DOHH2 (cell line): ENCODE data around the gene FAM83E.

Source experiments
- EZH2phosphoT487 ChIP-seq: fragments of 200-600 bp; sonication (generic); IDR thresholded peaks from 2 replicates; pipeline ENCODE4 v1.6.1; 2017; ENCODE audit warnings: borderline replicate concordance, mild to moderate bottlenecking, antibody characterized with exemption, low read length, moderate library complexity, mixed read lengths
- TF ChIP-seq, protein P1 (sequence below): fragments of 200-600 bp; sonication (generic); IDR thresholded peaks from one replicate; pipeline ENCODE4 v1.5.1; 2014; ENCODE audit warnings: antibody characterized with exemption, mild to moderate bottlenecking, low read depth, low read length; ENCODE audit not compliant: poor library complexity, severe bottlenecking

DNA sequence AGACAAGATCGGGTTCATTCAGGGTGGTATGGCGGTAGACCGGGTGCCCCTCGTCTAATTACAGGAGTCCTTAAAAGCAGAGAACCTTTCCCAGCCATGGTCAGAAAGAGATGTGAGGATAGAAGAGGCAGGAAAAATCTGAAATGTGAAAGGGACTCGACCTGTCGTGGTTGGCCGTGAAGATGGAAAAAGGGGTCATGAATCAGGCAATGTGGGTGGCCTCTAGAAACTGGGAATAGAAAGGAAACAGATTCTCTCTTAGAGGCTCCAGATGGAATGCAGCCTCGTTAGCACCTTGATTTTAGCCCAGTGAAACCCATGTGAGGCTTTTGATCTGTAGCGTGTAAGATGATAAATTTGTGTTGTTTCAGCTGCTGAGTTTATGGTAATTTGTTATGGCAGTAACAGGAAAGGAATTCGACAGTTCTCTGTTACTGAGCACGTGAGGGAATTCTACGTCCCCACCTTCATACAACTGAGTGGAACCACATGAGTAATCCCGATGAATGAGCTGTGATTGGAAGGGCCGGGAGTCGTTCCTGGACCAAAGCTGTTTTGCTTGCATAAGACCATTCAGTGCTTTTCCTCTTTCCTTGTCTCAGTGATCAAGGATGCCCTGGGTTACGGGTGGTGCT lies 42.1 kb upstream of the FAM83E start:
- TF ChIP-seq, protein P1, sequence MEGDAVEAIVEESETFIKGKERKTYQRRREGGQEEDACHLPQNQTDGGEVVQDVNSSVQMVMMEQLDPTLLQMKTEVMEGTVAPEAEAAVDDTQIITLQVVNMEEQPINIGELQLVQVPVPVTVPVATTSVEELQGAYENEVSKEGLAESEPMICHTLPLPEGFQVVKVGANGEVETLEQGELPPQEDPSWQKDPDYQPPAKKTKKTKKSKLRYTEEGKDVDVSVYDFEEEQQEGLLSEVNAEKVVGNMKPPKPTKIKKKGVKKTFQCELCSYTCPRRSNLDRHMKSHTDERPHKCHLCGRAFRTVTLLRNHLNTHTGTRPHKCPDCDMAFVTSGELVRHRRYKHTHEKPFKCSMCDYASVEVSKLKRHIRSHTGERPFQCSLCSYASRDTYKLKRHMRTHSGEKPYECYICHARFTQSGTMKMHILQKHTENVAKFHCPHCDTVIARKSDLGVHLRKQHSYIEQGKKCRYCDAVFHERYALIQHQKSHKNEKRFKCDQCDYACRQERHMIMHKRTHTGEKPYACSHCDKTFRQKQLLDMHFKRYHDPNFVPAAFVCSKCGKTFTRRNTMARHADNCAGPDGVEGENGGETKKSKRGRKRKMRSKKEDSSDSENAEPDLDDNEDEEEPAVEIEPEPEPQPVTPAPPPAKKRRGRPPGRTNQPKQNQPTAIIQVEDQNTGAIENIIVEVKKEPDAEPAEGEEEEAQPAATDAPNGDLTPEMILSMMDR: no peak
- no peak for TF ChIP-seq EZH2phosphoT487
